ENCODE measurements around the gene KRT73. TPM values are rescaled to one million over a fixed set of nuclear protein-coding genes. Genes with fewer than 3 reads are reported as not detected.

KRT73 gene
- total RNA-seq, 2 experiments from 2014 or later, result not detected

GRCh38 chr12:52612431-52613383 lies 5.7 kb downstream of the KRT73 start:
- H3K27ac Mint-ChIP-seq, result no peak overlapping the region
- peak; percentile 23 for DNase-seq
- peaks cover 13% of the 10 kb centered on the region for H3K4me1 Mint-ChIP-seq
- no peaks in the 10 kb centered on the region for H3K9me3 Mint-ChIP-seq (ENCODE audit: low read depth)
- H3K27me3 Mint-ChIP-seq, result peaks cover 34% of the 10 kb centered on the region
- CTCF ChIA-PET, result interaction anchor here (0.6 kb wide), 1 partner anchor 360 kb away, joined by 3 read pairs; no protein-coding TSS in a partner anchor
- H3K36me3 Mint-ChIP-seq, result no peaks in the 10 kb centered on the region
- no peak for ATAC-seq
- no peak overlapping the region for H3K4me3 Mint-ChIP-seq

- Mint-ChIP-seq H3K27ac (no peak overlapping the region), H3K36me3 (no peaks in the 10 kb centered on the region), H3K4me3 (no peak overlapping the region), H3K4me1 (peaks cover 12% of the 10 kb centered on the region), H3K27me3 (peaks cover 30% of the 10 kb centered on the region), H3K9me3 (ENCODE audit: low read depth) (no peaks in the 10 kb centered on the region)
- DNase-seq, result peak; percentile 22
- no peak for ATAC-seq
- CTCF ChIA-PET, result interaction anchor here (1.4 kb wide), 1 partner anchor 80 kb away, joined by 3 read pairs; no protein-coding TSS in a partner anchor
These were observed 7.3 kb downstream of the KRT73 start for GRCh38 chr12:52611080-52611468.

GRCh38 chr12:52608826-52609630 lies 9.3 kb downstream of the KRT73 start:
- H3K4me3 Mint-ChIP-seq, result no peak overlapping the region
- no peak overlapping the region for H3K27ac Mint-ChIP-seq
- peaks cover 27% of the 10 kb centered on the region for H3K27me3 Mint-ChIP-seq
- H3K36me3 Mint-ChIP-seq, result no peaks in the 10 kb centered on the region
- DNase-seq (peak; percentile 27), ATAC-seq (no peak)
- H3K4me1 Mint-ChIP-seq, result peaks cover 5% of the 10 kb centered on the region
- H3K9me3 Mint-ChIP-seq (ENCODE audit: low read depth), result no peaks in the 10 kb centered on the region
- CTCF ChIA-PET, result interaction anchor here (1.3 to 1.4 kb wide), 2 partner anchors 262 to 271 kb away, joined by 3 to 4 read pairs; no protein-coding TSS in a partner anchor

DNA sequence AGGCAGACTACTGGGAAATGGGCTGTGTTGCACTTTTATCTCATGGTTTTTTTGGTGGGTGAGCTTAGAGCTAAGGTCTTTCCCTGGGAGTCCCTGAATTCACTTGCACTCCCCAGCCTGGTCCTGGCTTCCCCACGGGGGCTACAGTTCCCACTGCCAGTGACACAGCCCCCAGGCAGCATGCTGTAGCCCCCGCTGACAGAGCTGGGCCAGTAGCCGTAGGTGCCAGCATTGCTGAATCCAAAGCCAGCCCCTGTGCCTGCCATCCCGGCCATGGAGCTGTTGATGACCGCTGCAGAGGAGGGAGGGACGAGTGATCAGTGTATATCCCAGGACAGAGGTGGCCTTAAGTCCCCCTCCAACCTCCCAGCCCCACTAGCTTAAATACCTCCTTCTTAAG lies 10.2 kb downstream of the KRT73 start:
- Mint-ChIP-seq H3K9me3 (ENCODE audit: low read depth) (no peaks in the 10 kb centered on the region), H3K36me3 (no peaks in the 10 kb centered on the region), H3K4me1 (peaks cover 5% of the 10 kb centered on the region), H3K27ac (no peak overlapping the region), H3K4me3 (no peak overlapping the region), H3K27me3 (peaks cover 31% of the 10 kb centered on the region)
- ATAC-seq (no peak), DNase-seq (peak; percentile 33)
- CTCF ChIA-PET, result interaction anchor here (1.1 to 1.4 kb wide), 2 partner anchors 262 to 271 kb away, joined by 3 to 4 read pairs; no protein-coding TSS in a partner anchor

DNA sequence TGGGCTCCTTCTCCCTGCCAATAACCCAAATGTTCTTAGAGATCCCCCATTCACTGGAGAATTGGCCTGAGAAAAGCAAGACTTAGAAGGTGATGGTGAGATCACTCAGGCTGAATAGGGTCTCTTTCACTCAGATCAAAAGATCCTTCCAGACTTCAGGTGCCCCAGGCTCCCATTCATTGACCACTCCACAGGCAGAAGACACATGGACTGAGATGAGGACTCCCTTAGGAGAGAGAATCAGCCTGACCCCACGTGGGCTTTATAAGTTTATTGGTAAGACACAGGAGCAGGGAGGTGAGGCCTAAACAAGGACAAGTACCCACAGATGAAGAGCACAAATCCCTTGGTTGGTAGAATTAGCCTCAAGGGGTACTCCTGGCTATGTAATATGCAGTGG lies 11.0 kb downstream of the KRT73 start:
- ATAC-seq (no peak), DNase-seq (peak; percentile 19)
- Mint-ChIP-seq H3K36me3 (no peaks in the 10 kb centered on the region), H3K4me3 (no peak overlapping the region), H3K9me3 (ENCODE audit: low read depth) (no peaks in the 10 kb centered on the region), H3K27ac (no peak overlapping the region), H3K4me1 (peaks cover 5% of the 10 kb centered on the region), H3K27me3 (peaks cover 31% of the 10 kb centered on the region)
- CTCF ChIA-PET, result interaction anchor here (1.1 kb wide), 1 partner anchor 263 kb away, joined by 3 read pairs; no protein-coding TSS in a partner anchor

DNA sequence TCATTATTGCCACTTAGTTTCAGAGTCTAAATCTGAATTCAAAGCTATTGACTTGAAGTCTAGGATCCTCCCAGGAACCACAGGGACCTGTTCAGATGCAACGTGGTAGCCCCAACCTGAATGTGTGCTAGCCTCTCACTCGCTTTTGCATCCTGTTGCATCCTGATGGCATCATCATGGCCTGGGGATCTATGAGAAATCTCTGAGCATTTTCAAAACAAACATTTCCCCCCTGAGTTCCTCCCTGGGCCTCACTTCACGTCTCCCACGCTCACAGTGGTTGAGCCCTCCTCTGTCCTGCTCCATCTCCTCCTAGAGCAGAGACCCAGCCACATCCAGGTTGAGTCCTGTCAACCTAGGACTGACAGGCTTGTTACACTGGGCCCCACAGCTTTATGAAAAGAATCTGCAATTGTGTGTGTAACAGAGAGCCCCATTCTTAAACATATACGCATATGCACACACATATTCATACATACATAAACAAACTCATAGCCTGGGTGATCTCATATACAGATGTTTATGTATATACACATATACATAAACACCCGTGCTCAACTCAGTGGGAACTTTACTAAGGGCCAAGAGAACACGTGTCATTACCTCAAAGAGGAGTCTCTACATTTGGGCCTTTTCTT lies 11.7 kb downstream of the KRT73 start:
- H3K36me3 Mint-ChIP-seq, result no peaks in the 10 kb centered on the region
- H3K4me3 Mint-ChIP-seq, result no peak overlapping the region
- no peak overlapping the region for H3K27ac Mint-ChIP-seq
- H3K4me1 Mint-ChIP-seq, result peaks cover 5% of the 10 kb centered on the region
- ATAC-seq (no peak), DNase-seq (peak; percentile 26)
- CTCF ChIA-PET, result no interaction called here
- H3K27me3 Mint-ChIP-seq, result peaks cover 30% of the 10 kb centered on the region
- H3K9me3 Mint-ChIP-seq (ENCODE audit: low read depth), result no peaks in the 10 kb centered on the region

GRCh38 chr12:52606096-52606495 lies 12.3 kb downstream of the KRT73 start:
- peaks cover 30% of the 10 kb centered on the region for H3K27me3 Mint-ChIP-seq
- no peaks in the 10 kb centered on the region for H3K36me3 Mint-ChIP-seq
- H3K27ac Mint-ChIP-seq, result no peak overlapping the region
- ATAC-seq (no peak), DNase-seq (no peak)
- CTCF ChIA-PET, result no interaction called here
- no peak overlapping the region for H3K4me3 Mint-ChIP-seq
- peaks cover 5% of the 10 kb centered on the region for H3K4me1 Mint-ChIP-seq
- no peaks in the 10 kb centered on the region for H3K9me3 Mint-ChIP-seq (ENCODE audit: low read depth)

DNA sequence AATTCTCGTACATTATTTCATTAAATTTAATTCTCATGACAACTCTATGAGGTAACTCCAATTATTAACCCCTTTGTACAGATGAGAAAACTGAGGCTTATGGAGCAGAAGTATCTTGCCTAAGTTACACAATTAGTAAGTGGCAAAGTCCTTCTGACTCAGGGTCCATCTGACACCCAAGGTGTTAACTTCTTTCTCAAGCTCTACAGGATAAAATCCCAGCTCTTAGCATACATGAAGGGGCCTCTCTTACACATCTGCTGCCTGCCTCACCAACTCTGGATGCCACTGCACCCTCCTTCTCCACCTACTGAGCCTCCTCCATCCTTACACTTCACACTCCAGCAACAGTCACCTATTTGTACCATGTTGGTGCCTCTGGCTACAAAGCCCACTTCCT lies 12.8 kb downstream of the KRT73 start:
- DNase-seq, result no peak
- H3K36me3 Mint-ChIP-seq, result no peaks in the 10 kb centered on the region
- peaks cover 29% of the 10 kb centered on the region for H3K27me3 Mint-ChIP-seq
- H3K27ac Mint-ChIP-seq, result no peak overlapping the region
- H3K4me3 Mint-ChIP-seq, result no peak overlapping the region
- H3K4me1 Mint-ChIP-seq, result peaks cover 2% of the 10 kb centered on the region
- ATAC-seq, result no peak
- CTCF ChIA-PET, result no interaction called here
- H3K9me3 Mint-ChIP-seq (ENCODE audit: low read depth), result no peaks in the 10 kb centered on the region

DNA sequence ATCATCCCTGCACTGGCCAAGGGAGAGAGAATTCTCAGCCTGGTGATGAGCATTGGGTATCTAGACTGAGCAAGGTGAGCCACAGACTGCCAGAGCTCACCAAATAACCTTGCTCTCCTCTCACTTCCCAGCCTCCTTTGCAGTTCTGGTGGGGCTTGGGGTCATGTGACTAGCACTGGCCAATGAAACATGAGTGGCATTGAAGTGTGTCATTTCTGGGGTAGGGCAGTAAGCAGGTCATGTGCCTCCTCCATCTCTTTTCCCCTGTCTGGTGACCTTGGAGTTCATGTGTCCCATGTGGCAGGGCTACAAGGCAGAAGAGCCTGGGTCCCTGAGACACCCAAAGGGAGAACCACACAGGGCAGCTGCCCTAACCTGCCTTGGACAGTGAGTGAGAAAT lies 13.5 kb downstream of the KRT73 start:
- ATAC-seq (no peak), DNase-seq (peak; percentile 29)
- Mint-ChIP-seq H3K4me1 (no peaks in the 10 kb centered on the region), H3K27me3 (peaks cover 32% of the 10 kb centered on the region), H3K9me3 (ENCODE audit: low read depth) (no peaks in the 10 kb centered on the region), H3K27ac (no peak overlapping the region), H3K4me3 (no peak overlapping the region), H3K36me3 (no peaks in the 10 kb centered on the region)
- CTCF ChIA-PET, result no interaction called here

DNA sequence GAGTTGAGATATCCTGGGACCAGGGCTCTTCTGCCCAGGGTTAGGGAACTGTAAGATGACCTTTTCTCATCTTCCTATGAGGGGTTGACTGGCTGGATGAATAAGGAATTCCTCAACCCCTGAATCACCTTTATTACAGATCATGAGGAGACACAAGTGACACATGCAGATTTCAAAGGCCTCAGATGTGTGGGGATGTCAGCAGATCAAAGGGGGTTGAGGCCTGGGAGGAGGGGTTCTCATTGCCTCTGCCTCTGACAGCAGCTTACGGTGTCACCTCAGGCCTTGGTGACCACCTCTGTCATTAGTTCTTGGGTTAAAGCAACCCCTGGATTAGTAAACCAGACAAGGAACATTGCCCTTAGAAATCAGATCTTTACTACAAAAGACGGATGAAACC lies 15.0 kb downstream of the KRT73 start:
- no peak for ATAC-seq
- H3K36me3 Mint-ChIP-seq, result no peaks in the 10 kb centered on the region

DNA sequence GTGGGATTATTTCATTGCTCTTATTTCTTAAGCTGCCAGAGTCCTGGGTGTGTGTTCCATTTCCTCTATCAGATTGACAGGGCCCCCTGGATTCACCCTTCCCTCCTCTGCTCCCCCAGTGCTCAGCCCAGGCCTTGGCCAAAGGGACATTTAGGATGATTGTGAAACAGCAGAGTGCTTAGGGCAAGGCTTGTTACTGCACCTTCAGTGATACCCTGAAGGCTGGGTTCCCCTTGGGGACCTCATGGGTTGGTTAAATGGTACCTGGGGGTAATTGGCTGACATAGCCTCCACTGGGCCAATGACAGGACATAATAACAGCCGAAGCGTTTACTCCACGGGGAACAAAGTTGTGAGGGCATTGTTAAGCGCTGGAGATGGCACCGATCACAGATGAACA lies 15.8 kb downstream of the KRT73 start:
- Mint-ChIP-seq H3K4me1 (no peaks in the 10 kb centered on the region), H3K36me3 (no peaks in the 10 kb centered on the region), H3K9me3 (ENCODE audit: low read depth) (no peaks in the 10 kb centered on the region), H3K27ac (no peak overlapping the region), H3K27me3 (peaks cover 32% of the 10 kb centered on the region), H3K4me3 (no peak overlapping the region)
- DNase-seq, result peak; percentile 23
- CTCF ChIA-PET, result no interaction called here
- ATAC-seq, result no peak

More for the DNA sequence above, 15.0 kb downstream of the KRT73 start:
- DNase-seq, result peak; percentile 25
- Mint-ChIP-seq H3K27me3 (peaks cover 32% of the 10 kb centered on the region), H3K9me3 (ENCODE audit: low read depth) (no peaks in the 10 kb centered on the region), H3K27ac (no peak overlapping the region), H3K4me1 (no peaks in the 10 kb centered on the region), H3K4me3 (no peak overlapping the region)
- CTCF ChIA-PET, result no interaction called here

- CTCF ChIA-PET, result no interaction called here
- no peaks in the 10 kb centered on the region for H3K4me1 Mint-ChIP-seq
- no peak overlapping the region for H3K4me3 Mint-ChIP-seq
These were observed 16.7 kb downstream of the KRT73 start for GRCh38 chr12:52601671-52602070.

GRCh38 chr12:52600941-52601481 lies 17.3 kb downstream of the KRT73 start, which contains the start of gene KRT72:
Gene KRT72 (minus strand): TSS chr12:52601463. CDS start chr12:52601452, 11 bp downstream.
- no peak for ATAC-seq
- peaks cover 36% of the 10 kb centered on the region for H3K27me3 Mint-ChIP-seq
- no peaks in the 10 kb centered on the region for H3K9me3 Mint-ChIP-seq (ENCODE audit: low read depth)
- no peaks in the 10 kb centered on the region for H3K36me3 Mint-ChIP-seq
- DNase-seq, result peak; percentile 23
- no peak within 1 kb of the TSS for H3K27ac Mint-ChIP-seq
- H3K4me1 Mint-ChIP-seq, result no peaks in the 10 kb centered on the region
- H3K4me3 Mint-ChIP-seq, result no peak within 1 kb of the TSS
- CTCF ChIA-PET, result no interaction called here

More at GRCh38 chr12:52601671-52602070, 16.7 kb downstream of the KRT73 start:
- Mint-ChIP-seq H3K27ac (no peak overlapping the region), H3K36me3 (no peaks in the 10 kb centered on the region), H3K9me3 (ENCODE audit: low read depth) (no peaks in the 10 kb centered on the region), H3K27me3 (peaks cover 34% of the 10 kb centered on the region)
- DNase-seq, result peak; percentile 16
- no peak for ATAC-seq

Data from activated CD8-positive, alpha-beta memory T cell treated with anti-CD3 and anti-CD28 coated beads, Interleukin-2, amount 10 ng/mL, durations not matched to agents 7 days and 5 days (primary cell).